OCI-LY7 (cell line): ENCODE data around the gene CARD19. TPM values are rescaled to one million over a fixed set of nuclear protein-coding genes. Genes with fewer than 3 reads are reported as not detected.

Experiments used
- BruUV-seq: library from RNA; stranded (reverse); fragments of 400-500 nt; replicated peaks from 2 replicates; lab custom pipeline; 2021; lab: Mats Ljungman, UMichigan
- CTCF ChIA-PET: fragments of 300-600 bp; sonication (Branson Sonifier 250); formaldehyde crosslinking; loops from one replicate; lab custom pipeline; 2022; ENCODE audit warnings: antibody characterized with exemption; ENCODE audit not compliant: unreplicated experiment; lab: Charles Lee
- POLR2A ChIA-PET: fragments of 300-600 bp; sonication (Branson Sonifier 250); formaldehyde crosslinking; loops from one replicate; lab custom pipeline; 2022; ENCODE audit warnings: antibody characterized with exemption; lab: Charles Lee
- DNase-seq: peaks from one replicate; pipeline ENCODE4 v3.0.0-alpha.2; 2015; ENCODE audit warnings: low spot score
- H2AFZ ChIP-seq: fragments of 200-600 bp; sonication (generic), shearing (Covaris generic); 2 replicates; pipeline ENCODE4 v1.6.1; 2014; ENCODE audit warnings: mild to moderate bottlenecking, antibody characterized with exemption, low read length, moderate library complexity
- H3K27ac ChIP-seq: fragments of 200-600 bp; sonication (generic); 2 replicates; pipeline ENCODE4 v1.5.1; 2014; ENCODE audit warnings: mixed run types, low read depth, mild to moderate bottlenecking, moderate library complexity, low read length, inconsistent platforms; ENCODE audit not compliant: poor library complexity, severe bottlenecking
- H3K36me3 ChIP-seq: fragments of 200-600 bp; sonication (generic); 2 replicates; pipeline ENCODE4 v1.6.1; 2014; ENCODE audit warnings: mild to moderate bottlenecking, antibody characterized with exemption, low read length, moderate library complexity, mixed read lengths; ENCODE audit not compliant: insufficient read depth
- H3K4me1 ChIP-seq: fragments of 200-600 bp; sonication (generic); 2 replicates; pipeline ENCODE4 v1.5.1; 2014; ENCODE audit warnings: mild to moderate bottlenecking, low read length; ENCODE audit not compliant: insufficient read depth, poor library complexity, severe bottlenecking
- H3K4me2 ChIP-seq: fragments of 200-600 bp; sonication (generic); 2 replicates; pipeline ENCODE4 v1.6.1; 2014; ENCODE audit warnings: mild to moderate bottlenecking, low read length
- H3K4me3 ChIP-seq: fragments of 200-600 bp; sonication (generic); 2 replicates; pipeline ENCODE4 v1.5.1; 2014; ENCODE audit warnings: mild to moderate bottlenecking, low read depth, low read length; ENCODE audit not compliant: poor library complexity, severe bottlenecking
- H3K79me2 ChIP-seq: fragments of 200-600 bp; sonication (generic); 2 replicates; pipeline ENCODE4 v1.6.1; 2016; ENCODE audit warnings: low read depth, mild to moderate bottlenecking, low read length, moderate library complexity, mixed read lengths; ENCODE audit not compliant: insufficient read depth
- H3K9me2 ChIP-seq: fragments of 200-600 bp; sonication (generic); 2 replicates; pipeline ENCODE4 v1.6.1; 2016; ENCODE audit warnings: mild to moderate bottlenecking, low read length, mixed read lengths; ENCODE audit not compliant: insufficient read depth
- H3K9me3 ChIP-seq: fragments of 200-600 bp; sonication (generic); 2 replicates; pipeline ENCODE4 v1.6.1; 2014; ENCODE audit warnings: mild to moderate bottlenecking, mixed run types, low read length, mixed read lengths
- H4K20me1 ChIP-seq: fragments of 200-600 bp; sonication (generic); 2 replicates; pipeline ENCODE4 v1.6.1; 2014; ENCODE audit warnings: mild to moderate bottlenecking, antibody characterized with exemption, low read length, moderate library complexity, mixed read lengths; ENCODE audit not compliant: insufficient read depth
- CTCF ChIP-seq: fragments of 200-600 bp; sonication (generic); conservative IDR thresholded peaks from 2 replicates; pipeline ENCODE4 v1.5.1; 2014; ENCODE audit warnings: mild to moderate bottlenecking, antibody characterized with exemption, low read length, moderate library complexity, mixed read lengths
- EZH2phosphoT487 ChIP-seq: fragments of 200-600 bp; sonication (generic); IDR thresholded peaks from 2 replicates; pipeline ENCODE4 v1.6.1; 2018; ENCODE audit warnings: low read depth, borderline replicate concordance, mild to moderate bottlenecking, mixed run types, antibody characterized with exemption, low read length, moderate library complexity, mixed read lengths
- intact Hi-C: fragments of 100-400 bp; cut with micrococcal nuclease; formaldehyde crosslinking; loops from one replicate; pipeline ENCODE4 v1.10.0; 2022; ENCODE audit not compliant: unreplicated experiment
- total RNA-seq, 2 experiments: library from RNA; depleted of rRNA in 1 of 2; stranded (reverse); fragments of >200 nt in 1 of 2; shearing (Covaris generic) in 1 of 2; gene quantifications; 2 replicates each; pipeline ENCODE4 v1.2.3, GENCODE V29; 2014 to 2022

CARD19 gene
- total RNA-seq, 2 experiments from 2014 or later: 15.8 to 26.8 TPM

GRCh38 chr9:93112864-93113389, 16.9 kb downstream of the CARD19 start:
- no peak for TF ChIP-seq CTCF
- TF ChIP-seq EZH2phosphoT487: no peak
- ChIA-PET POLR2A (no interaction called here), CTCF (no interaction called here)
- BruUV-seq: no TSS peak
- Histone ChIP-seq H3K4me1 (peaks cover 26% of the 10 kb centered on the region), H3K27ac (no peak overlapping the region), H3K36me3 (no peaks in the 10 kb centered on the region), H3K4me2 (no peak overlapping the region), H2AFZ (no peak overlapping the region), H4K20me1 (no peaks in the 10 kb centered on the region), H3K79me2 (no peaks in the 10 kb centered on the region), H3K9me2 (no peaks in the 10 kb centered on the region), H3K4me3 (no peak overlapping the region), H3K9me3 (no peaks in the 10 kb centered on the region)
- no peak for DNase-seq
- intact Hi-C loops: no loop called here

GRCh38 chr9:93114169-93114983, 18.4 kb downstream of the CARD19 start:
- H3K4me2 ChIP-seq: no peak overlapping the region
- no TSS peak for BruUV-seq
- ChIA-PET CTCF (no interaction called here), POLR2A (no interaction called here)
- no peaks in the 10 kb centered on the region for H3K9me3 ChIP-seq
- no peak overlapping the region for H3K27ac ChIP-seq
- no peak overlapping the region for H2AFZ ChIP-seq
- peaks cover 14% of the 10 kb centered on the region for H3K4me1 ChIP-seq
- H3K9me2 ChIP-seq: no peaks in the 10 kb centered on the region
- H3K4me3 ChIP-seq: no peak overlapping the region
- no peaks in the 10 kb centered on the region for H3K79me2 ChIP-seq
- intact Hi-C loops: no loop called here
- H3K36me3 ChIP-seq: no peaks in the 10 kb centered on the region
- TF ChIP-seq EZH2phosphoT487: no peak
- no peak for TF ChIP-seq CTCF
- DNase-seq: no peak
- H4K20me1 ChIP-seq: no peaks in the 10 kb centered on the region

GRCh38 chr9:93114984-93115335, 18.9 kb downstream of the CARD19 start:
- H3K4me1 ChIP-seq: peaks cover 18% of the 10 kb centered on the region
- BruUV-seq: no TSS peak
- no peaks in the 10 kb centered on the region for H3K9me2 ChIP-seq
- H3K4me2 ChIP-seq: no peak overlapping the region
- DNase-seq: no peak
- POLR2A ChIA-PET: no interaction called here
- CTCF ChIA-PET: no interaction called here
- H3K4me3 ChIP-seq: no peak overlapping the region
- TF ChIP-seq EZH2phosphoT487 (no peak), CTCF (no peak)
- intact Hi-C loops: no loop called here
- no peaks in the 10 kb centered on the region for H3K9me3 ChIP-seq
- no peak overlapping the region for H2AFZ ChIP-seq
- no peaks in the 10 kb centered on the region for H3K79me2 ChIP-seq
- no peaks in the 10 kb centered on the region for H3K36me3 ChIP-seq
- no peaks in the 10 kb centered on the region for H4K20me1 ChIP-seq
- no peak overlapping the region for H3K27ac ChIP-seq
